Measurements from ENCODE around the gene CYP26A1. TPM values are rescaled to one million over a fixed set of nuclear protein-coding genes. Genes with fewer than 3 reads are reported as not detected.

The CYP26A1 gene
- total RNA-seq = 2.2 and 2.7 TPM in 2 replicates

GRCh38 chr10:93073539-93074146 lies at the start of gene CYP26A1:
TSS of gene CYP26A1 (plus strand) at chr10:93073893. CDS start at chr10:93073935, 42 bp downstream.
- peak; percentile 40 for DNase-seq

GRCh38 chr10:93026072-93026471 lies 47.6 kb upstream of the CYP26A1 start:
- DNase-seq = no peak

GRCh38 chr10:93027508-93027907 lies 46.2 kb upstream of the CYP26A1 start:
- DNase-seq = no peak

GRCh38 chr10:93028883-93029282 lies 44.8 kb upstream of the CYP26A1 start:
- DNase-seq = no peak

GRCh38 chr10:93030409-93030808 lies 43.3 kb upstream of the CYP26A1 start:
- DNase-seq = peak; percentile 51

- no peak for DNase-seq
Measured at GRCh38 chr10:93032105-93032808, 41.4 kb upstream of the CYP26A1 start.

- DNase-seq = no peak
Measured at GRCh38 chr10:93032809-93033137, 40.9 kb upstream of the CYP26A1 start.

- no peak for DNase-seq
Measured at GRCh38 chr10:93034426-93034825, 39.3 kb upstream of the CYP26A1 start.

GRCh38 chr10:93039110-93039509 lies 34.6 kb upstream of the CYP26A1 start:
- DNase-seq = no peak

GRCh38 chr10:93039721-93040120 lies 34.0 kb upstream of the CYP26A1 start:
- peak; percentile 31 for DNase-seq

GRCh38 chr10:93054486-93054885 lies 19.2 kb upstream of the CYP26A1 start:
- no peak for DNase-seq

- no peak for DNase-seq
Measured at GRCh38 chr10:93058139-93058538, 15.6 kb upstream of the CYP26A1 start.

- DNase-seq = no peak
Measured at GRCh38 chr10:93059975-93060886, 13.5 kb upstream of the CYP26A1 start, which contains the start of gene CYP26C1. TSS of gene CYP26C1 (plus strand) at chr10:93060798. CDS start at chr10:93061264, 466 bp downstream.

GRCh38 chr10:93060887-93061593 lies 12.7 kb upstream of the CYP26A1 start:
- no peak for DNase-seq

GRCh38 chr10:93061594-93062513 lies 11.8 kb upstream of the CYP26A1 start:
- DNase-seq = peak; percentile 47

GRCh38 chr10:93062514-93063143 lies 11.1 kb upstream of the CYP26A1 start:
- DNase-seq = peak; percentile 67

- no peak for DNase-seq
Measured at GRCh38 chr10:93063144-93063976, 10.3 kb upstream of the CYP26A1 start.

- DNase-seq = no peak
Measured at GRCh38 chr10:93063977-93064660, 9.6 kb upstream of the CYP26A1 start.

GRCh38 chr10:93064874-93065660 lies 8.6 kb upstream of the CYP26A1 start:
- DNase-seq = no peak
